ENCODE data around the gene ETAA1. TPM values are rescaled to one million over a fixed set of nuclear protein-coding genes. Genes with fewer than 3 reads are reported as not detected.

The ETAA1 gene
- total and polyA plus RNA-seq, 2 of the 8 experiments (the other 6 are each of a cell fraction or from before 2014, with no cell fraction given) = 5.9 to 27.1 TPM

- TF ChIP-seq CTCF (IDR thresholded peaks at IDR 0.05; ENCODE audit: control extremely low read depth in 1 of 3, insufficient read depth in 1 of 3, low read depth in 1 of 3, low read length in 3 of 3) (no peak), CTBP2 (IDR thresholded peaks at IDR 0.05; ENCODE audit: borderline replicate concordance, insufficient read depth, insufficient read length, low read length) (no peak), KDM1A (IDR thresholded peaks at IDR 0.05; ENCODE audit: borderline replicate concordance, low read length) (no peak), SP4 (IDR thresholded peaks at IDR 0.05; ENCODE audit: low read length) (no peak), KDM4A (IDR thresholded peaks at IDR 0.05; ENCODE audit: low read depth, low read length, severe bottlenecking) (no peak), SRF (IDR thresholded peaks at IDR 0.05; ENCODE audit: low read depth, low read length) (no peak), GTF2F1 (IDR thresholded peaks at IDR 0.05; ENCODE audit: borderline replicate concordance, low read depth, low read length) (no peak), KDM5A (IDR thresholded peaks at IDR 0.05; ENCODE audit: low read length) (no peak), SIX5 (IDR thresholded peaks at IDR 0.05; ENCODE audit: low read depth, low read length) (no peak), YY1 (IDR thresholded peaks at IDR 0.05; ENCODE audit: low read depth, low read length) (no peak)
Observed at GRCh38 chr2:67400560-67401485, 3.7 kb downstream of the ETAA1 start (continued).

All from H1 (cell line).